HFF-Myc (cell line): ENCODE results near the gene NUP153.

Experiments
- DNase-seq: peaks from one replicate; pipeline ENCODE4 v3.0.0-alpha.2; 2011; ENCODE audit warnings: low read depth; ENCODE audit errors: extremely low read depth
- H3K4me3 ChIP-seq: replicated peaks from 2 replicates; pipeline ENCODE4 v1.5.1; 2011; ENCODE audit warnings: low read depth, mild to moderate bottlenecking, control low read depth, low read length
- CTCF ChIP-seq: IDR thresholded peaks from 2 replicates; pipeline ENCODE4 v1.5.1; 2012; ENCODE audit warnings: mild to moderate bottlenecking, low read depth, low read length, control low read depth; ENCODE audit errors: missing control alignments

Gene NUP153

DNA sequence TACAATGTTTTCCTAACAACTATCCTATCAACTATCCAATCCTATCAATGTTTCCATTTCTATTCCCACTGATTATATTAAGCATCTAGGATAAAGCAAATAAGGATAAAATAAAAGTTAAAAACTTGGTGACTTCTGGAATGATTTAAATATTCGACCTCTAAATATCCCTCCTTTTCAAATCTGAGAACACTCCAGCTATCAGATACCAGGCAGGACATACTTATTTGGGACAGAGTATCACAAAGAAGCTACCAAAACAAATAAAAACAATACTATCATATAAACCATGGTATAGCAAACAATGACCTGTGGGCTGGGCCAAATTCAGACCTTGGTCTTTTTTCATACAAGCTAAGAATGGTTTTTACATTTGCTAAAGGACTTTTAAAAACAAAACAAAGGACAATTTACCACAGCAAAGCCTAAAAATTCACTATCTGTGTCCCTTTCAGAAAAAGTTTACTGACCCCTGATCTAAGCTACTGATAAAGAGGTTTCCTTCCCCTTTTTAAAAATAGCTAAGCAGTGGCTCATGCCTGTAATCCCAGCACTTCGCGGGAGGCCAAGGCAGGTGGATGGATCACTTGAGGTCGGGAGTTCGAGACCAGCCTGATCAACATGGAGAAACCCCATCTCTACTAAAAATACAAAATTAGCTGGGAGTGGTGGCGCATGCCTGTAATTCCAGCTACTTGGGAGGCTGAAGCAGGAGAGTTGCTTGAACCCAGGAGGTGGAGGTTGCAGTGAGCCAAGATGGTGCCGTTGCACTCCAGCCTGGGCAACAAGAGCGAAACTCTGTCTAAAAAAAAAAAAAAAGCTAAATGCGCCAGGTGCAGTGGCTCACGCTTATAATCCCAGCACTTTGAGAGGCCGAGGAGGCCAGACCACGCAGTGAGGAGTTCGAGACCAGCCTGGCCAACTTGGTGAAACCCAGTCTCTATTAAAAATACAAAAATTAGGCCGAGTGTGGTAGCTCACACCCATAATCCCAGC, 6.0 kb downstream of the NUP153 start:
- DNase-seq: no peak

DNA sequence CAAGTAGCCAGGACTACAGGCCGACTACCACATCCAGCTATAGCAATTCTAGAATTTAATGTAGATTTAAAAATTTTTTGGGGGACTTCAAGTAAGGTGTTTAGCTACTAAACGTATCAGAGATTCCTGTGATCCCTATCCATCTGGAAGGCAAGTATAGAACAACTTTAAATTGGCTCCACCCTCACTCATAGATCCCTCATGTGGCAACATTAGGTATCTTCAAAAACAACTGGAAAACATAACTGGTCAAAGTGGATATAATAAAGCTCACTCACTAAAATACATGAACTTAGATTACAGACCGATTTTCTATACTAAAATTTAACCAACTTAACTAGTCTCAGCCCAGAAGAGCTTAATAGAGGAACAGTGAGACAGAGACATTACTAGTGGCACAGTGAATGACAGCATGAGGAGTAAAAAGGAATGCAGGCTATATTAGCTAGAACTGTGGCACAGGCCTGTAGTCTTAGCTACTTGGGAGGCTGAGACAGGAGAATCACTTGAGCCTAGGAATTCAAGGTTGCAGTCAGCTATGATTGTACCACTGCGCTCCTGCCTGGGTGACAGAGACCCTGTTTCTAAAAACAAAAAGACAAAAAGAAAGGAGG, 14.7 kb downstream of the NUP153 start:
- H3K4me3 ChIP-seq: no peak overlapping the region
- DNase-seq: no peak
- TF ChIP-seq CTCF: no peak

More for the DNA sequence above, 6.0 kb downstream of the NUP153 start:
- no peak overlapping the region for H3K4me3 ChIP-seq
- no peak for TF ChIP-seq CTCF

- no peak for DNase-seq
- no peak for TF ChIP-seq CTCF
These were observed 18.2 kb downstream of the NUP153 start for GRCh38 chr6:17688481-17688880.

GRCh38 chr6:17687136-17687535, 19.6 kb downstream of the NUP153 start:
- H3K4me3 ChIP-seq: no peak overlapping the region
- no peak for DNase-seq
- TF ChIP-seq CTCF: no peak

More at GRCh38 chr6:17688481-17688880, 18.2 kb downstream of the NUP153 start:
- no peak overlapping the region for H3K4me3 ChIP-seq

GRCh38 chr6:17684134-17684533, 22.6 kb downstream of the NUP153 start:
- H3K4me3 ChIP-seq: no peak overlapping the region
- no peak for TF ChIP-seq CTCF
- no peak for DNase-seq

DNA sequence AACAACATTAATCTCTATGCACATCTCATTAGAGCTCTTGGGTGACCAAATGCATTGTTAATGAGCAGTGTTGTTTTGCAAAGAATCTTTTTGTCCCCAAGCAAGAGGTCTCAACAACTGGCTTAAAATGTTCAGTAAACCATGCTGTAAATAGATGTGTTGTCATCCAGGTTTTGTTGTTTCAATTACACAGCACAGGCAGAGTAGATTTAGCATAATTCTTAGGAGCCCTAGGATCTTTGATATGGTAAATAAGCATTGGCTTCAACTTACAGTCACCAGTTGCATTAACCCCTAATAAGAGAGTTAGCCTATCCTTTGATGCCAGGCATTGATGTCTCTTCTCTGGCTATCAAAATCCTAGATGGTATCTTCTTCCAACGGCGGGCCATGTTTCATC, 23.3 kb downstream of the NUP153 start:
- DNase-seq: no peak
- no peak overlapping the region for H3K4me3 ChIP-seq
- no peak for TF ChIP-seq CTCF
